H9 (cell line): ENCODE data around the gene MMP10. TPM values are rescaled to one million over a fixed set of nuclear protein-coding genes. Genes with fewer than 3 reads are reported as not detected.

Experiments
- DNase-seq: peaks from one replicate; pipeline ENCODE4 v3.0.0-alpha.2; 2017
- H2AFZ ChIP-seq: one replicate; pipeline ENCODE4 v1.6.1; 2013; ENCODE audit warnings: mild to moderate bottlenecking, low read length, control low read depth, moderate library complexity
- H2AK5ac ChIP-seq: 2 replicates; pipeline ENCODE4 v1.6.1; 2013; ENCODE audit warnings: low read length, control low read depth, mixed read lengths; ENCODE audit not compliant: insufficient read length
- H2BK120ac ChIP-seq: one replicate; pipeline ENCODE4 v1.6.1; 2013; ENCODE audit warnings: low read depth, mild to moderate bottlenecking, low read length, control low read depth, inconsistent platforms; ENCODE audit not compliant: poor library complexity, severe bottlenecking
- H2BK12ac ChIP-seq: 2 replicates; pipeline ENCODE4 v1.6.1; 2013; ENCODE audit warnings: low read length, control low read depth, mixed read lengths, low read depth; ENCODE audit not compliant: insufficient read length
- H2BK15ac ChIP-seq: 2 replicates; pipeline ENCODE4 v1.6.1; 2013; ENCODE audit warnings: low read depth, low read length, control low read depth
- H2BK20ac ChIP-seq: one replicate; pipeline ENCODE4 v1.6.1; 2013; ENCODE audit warnings: low read depth, mild to moderate bottlenecking, low read length, control low read depth, inconsistent platforms; ENCODE audit not compliant: poor library complexity, severe bottlenecking
- H2BK5ac ChIP-seq: 2 replicates; pipeline ENCODE4 v1.6.1; 2013; ENCODE audit warnings: low read length, control low read depth, mixed read lengths; ENCODE audit not compliant: insufficient read length
- H3K14ac ChIP-seq: 2 replicates; pipeline ENCODE4 v1.6.1; 2013; ENCODE audit warnings: low read length, control low read depth; ENCODE audit not compliant: insufficient read depth
- H3K18ac ChIP-seq: 2 replicates; pipeline ENCODE4 v1.6.1; 2013; ENCODE audit warnings: low read depth, mild to moderate bottlenecking, mixed read lengths, low read length, control low read depth; ENCODE audit not compliant: insufficient read length
- H3K23ac ChIP-seq: 2 replicates; pipeline ENCODE4 v1.6.1; 2013; ENCODE audit warnings: low read length, control low read depth, mixed read lengths, low read depth; ENCODE audit not compliant: insufficient read length
- H3K23me2 ChIP-seq: 2 replicates; pipeline ENCODE4 v1.6.1; 2013; ENCODE audit warnings: low read depth, mild to moderate bottlenecking, mixed read lengths, low read length, control low read depth; ENCODE audit not compliant: insufficient read length, poor library complexity, severe bottlenecking
- H3K27ac ChIP-seq: 2 replicates; pipeline ENCODE4 v1.5.1; 2013; ENCODE audit warnings: low read length, control low read depth, mixed read lengths, low read depth; ENCODE audit not compliant: insufficient read length
- H3K27me3 ChIP-seq: 2 replicates; pipeline ENCODE4 v1.6.1; 2013; ENCODE audit warnings: low read length, control low read depth, inconsistent platforms; ENCODE audit not compliant: insufficient read depth
- H3K4ac ChIP-seq: 2 replicates; pipeline ENCODE4 v1.6.1; 2013; ENCODE audit warnings: low read depth, mild to moderate bottlenecking, control low read depth, inconsistent platforms, low read length, moderate library complexity
- H3K4me1 ChIP-seq: 2 replicates; pipeline ENCODE4 v1.6.1; 2013; ENCODE audit warnings: low read length, control low read depth, inconsistent platforms; ENCODE audit not compliant: insufficient read depth
- H3K4me2 ChIP-seq: 2 replicates; pipeline ENCODE4 v1.6.1; 2013; ENCODE audit warnings: low read length, control low read depth, mixed read lengths; ENCODE audit not compliant: insufficient read length, insufficient read depth
- H3K56ac ChIP-seq: 2 replicates; pipeline ENCODE4 v1.6.1; 2013; ENCODE audit warnings: low read depth, mild to moderate bottlenecking, mixed read lengths, low read length, control low read depth; ENCODE audit not compliant: insufficient read length
- H3K79me1 ChIP-seq: 2 replicates; pipeline ENCODE4 v1.6.1; 2013; ENCODE audit warnings: low read depth, mild to moderate bottlenecking, moderate library complexity, low read length, control low read depth, inconsistent platforms; ENCODE audit not compliant: insufficient read depth, poor library complexity, severe bottlenecking
- H3K79me2 ChIP-seq: 2 replicates; pipeline ENCODE4 v1.6.1; 2013; ENCODE audit warnings: low read length, control low read depth, inconsistent platforms; ENCODE audit not compliant: insufficient read depth
- H3K9ac ChIP-seq: 2 replicates; pipeline ENCODE4 v1.6.1; 2013; ENCODE audit warnings: low read length, control low read depth, mixed read lengths; ENCODE audit not compliant: insufficient read length; ENCODE audit errors: extremely low read depth
- H3K9me3 ChIP-seq: one replicate; pipeline ENCODE4 v1.6.1; 2013; ENCODE audit warnings: low read depth, low read length, inconsistent platforms; ENCODE audit not compliant: control insufficient read depth
- H3T11ph ChIP-seq: one replicate; pipeline ENCODE4 v1.6.1; 2013; ENCODE audit warnings: mild to moderate bottlenecking, low read length, control low read depth, inconsistent platforms
- H4K20me1 ChIP-seq: one replicate; pipeline ENCODE4 v1.6.1; 2013; ENCODE audit not compliant: control insufficient read depth, insufficient read length, insufficient read depth
- H4K5ac ChIP-seq: 2 replicates; pipeline ENCODE4 v1.6.1; 2013; ENCODE audit warnings: low read depth, mild to moderate bottlenecking, mixed read lengths, low read length, control low read depth; ENCODE audit not compliant: insufficient read length
- H4K8ac ChIP-seq: replicated peaks from 2 replicates; pipeline ENCODE4 v1.6.1; 2013; ENCODE audit warnings: low read length, control low read depth, mixed read lengths, low read depth; ENCODE audit not compliant: insufficient read length
- H4K91ac ChIP-seq: 2 replicates; pipeline ENCODE4 v1.6.1; 2013; ENCODE audit warnings: low read depth, mild to moderate bottlenecking, moderate library complexity, mixed read lengths, low read length, control low read depth; ENCODE audit not compliant: insufficient read length
- H3K27ac Mint-ChIP-seq, 3 experiments: 2 replicates in 2 of 3; 3 replicates in 1 of 3; pipeline ENCODE4 v1.8.0; 2020 to 2021; ENCODE audit warnings: mixed read lengths in 3 of 3, mild to moderate bottlenecking in 1 of 3, moderate library complexity in 1 of 3
- H3K27me3 Mint-ChIP-seq: 2 replicates; pipeline ENCODE4 v1.8.0; 2021; ENCODE audit warnings: low read depth, mild to moderate bottlenecking, moderate library complexity, mixed read lengths
- H3K36me3 Mint-ChIP-seq, 3 experiments: 2 replicates in 2 of 3; 3 replicates in 1 of 3; pipeline ENCODE4 v1.8.0; 2020 to 2021; ENCODE audit warnings: low read depth in 3 of 3, mixed read lengths in 3 of 3; ENCODE audit not compliant: insufficient read depth in 1 of 3
- H3K4me1 Mint-ChIP-seq, 2 experiments: 2 replicates each; pipeline ENCODE4 v1.8.0; 2020; ENCODE audit warnings: mixed read lengths in 2 of 2
- H3K4me3 Mint-ChIP-seq, 2 experiments: 2 replicates in 1 of 2; 3 replicates in 1 of 2; pipeline ENCODE4 v1.8.0; 2020 to 2021; ENCODE audit warnings: mild to moderate bottlenecking in 2 of 2, mixed read lengths in 2 of 2, moderate library complexity in 1 of 2
- H3K9me3 Mint-ChIP-seq, 2 experiments: 2 replicates in 1 of 2; 3 replicates in 1 of 2; pipeline ENCODE4 v1.8.0; 2020; ENCODE audit warnings: mild to moderate bottlenecking in 2 of 2, mixed read lengths in 2 of 2, moderate library complexity in 1 of 2
- WGBS: extraction: QIAGEN DNeasy Blood & Tissue Kit; methylation state at CpG from one replicate; pipeline ENCODE4 v1.1.7; 2013; ENCODE audit warnings: missing lambda C conversion rate, low lambda C conversion rate, mixed read lengths; ENCODE audit not compliant: insufficient read length; ENCODE audit errors: extremely low coverage; 5-methylcytosine and 5-hydroxymethylcytosine counted together
- total RNA-seq: library from RNA; stranded (reverse); gene quantifications from 2 replicates; pipeline ENCODE4 v1.2.1, GENCODE V29; 2021
- TF ChIP-seq, protein P1 (sequence below): fragments of 200-600 bp; sonication (generic); conservative IDR thresholded peaks from 3 replicates; pipeline ENCODE4 v1.8.0; 2021; ENCODE audit warnings: antibody characterized with exemption, mild to moderate bottlenecking

The MMP10 gene
- total RNA-seq, 1 experiment from 2014 or later = not detected

DNA sequence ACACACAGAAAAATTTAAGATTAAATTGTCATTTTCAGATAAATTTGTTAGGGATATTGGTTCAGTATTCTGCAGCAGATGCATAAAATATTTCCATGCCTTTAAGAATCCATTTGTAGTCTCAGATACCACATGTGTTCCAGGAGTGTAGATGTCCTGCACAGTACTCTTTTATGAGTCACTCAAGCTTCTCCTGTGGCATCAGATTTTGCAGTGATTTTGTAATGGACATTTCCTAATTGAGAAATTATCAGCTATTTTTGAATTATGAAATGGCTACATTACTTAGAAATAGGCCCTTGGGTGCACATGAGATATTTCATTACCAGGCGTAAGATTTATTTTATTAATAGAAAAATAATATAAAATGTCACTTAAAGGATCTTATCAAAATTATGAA is 44.1 kb upstream of the MMP10 start:
- no CpG with 5 or more reads among the region's 1 CpG for WGBS
- H3K27me3 ChIP-seq = no peaks in the 10 kb centered on the region
- no peak overlapping the region for H3K4me3 Mint-ChIP-seq
- H2BK20ac ChIP-seq = no peak overlapping the region
- H3K18ac ChIP-seq = no peak overlapping the region
- H3K4me1 Mint-ChIP-seq = peaks cover 3% of the 10 kb centered on the region in 2 experiments; a peak in 3 of 4 replicates
- no peak overlapping the region for H4K91ac ChIP-seq
- H3K56ac ChIP-seq = no peak overlapping the region
- H3K4ac ChIP-seq = no peak overlapping the region
- H3K27ac ChIP-seq = no peak overlapping the region
- H3K27ac Mint-ChIP-seq = no peak overlapping the region
- H2BK15ac ChIP-seq = no peak overlapping the region
- no peaks in the 10 kb centered on the region for H3K23me2 ChIP-seq
- peaks cover 4% of the 10 kb centered on the region for H3K9me3 ChIP-seq
- no peak overlapping the region for H3K9ac ChIP-seq
- H4K8ac ChIP-seq = no peak overlapping the region
- H3K4me2 ChIP-seq = no peak overlapping the region
- no peak overlapping the region for H2BK12ac ChIP-seq
- H3K4me1 ChIP-seq = peaks cover under 1% of the 10 kb centered on the region; the same call in 1 of the 2 replicates
- H4K20me1 ChIP-seq = no peaks in the 10 kb centered on the region
- no peak overlapping the region for H2BK120ac ChIP-seq
- no peaks in the 10 kb centered on the region for H3K79me1 ChIP-seq
- H3K79me2 ChIP-seq = no peaks in the 10 kb centered on the region
- no peak for DNase-seq
- H2BK5ac ChIP-seq = no peak overlapping the region
- peaks cover 4 to 13% (median 5%) of the 10 kb centered on the region in 3 experiments; a peak in 5 of 7 replicates for H3K36me3 Mint-ChIP-seq
- no peak overlapping the region for H4K5ac ChIP-seq
- H2AFZ ChIP-seq = no peak overlapping the region
- no peak overlapping the region for H3K14ac ChIP-seq
- no peak overlapping the region for H2AK5ac ChIP-seq
- H3K9me3 Mint-ChIP-seq = peaks cover 16 to 20% of the 10 kb centered on the region in 2 experiments; a peak in 4 of 5 replicates
- no peak overlapping the region for H3T11ph ChIP-seq
- H3K27me3 Mint-ChIP-seq = no peaks in the 10 kb centered on the region; the same call in none of the 2 replicates
- TF ChIP-seq, protein P1, sequence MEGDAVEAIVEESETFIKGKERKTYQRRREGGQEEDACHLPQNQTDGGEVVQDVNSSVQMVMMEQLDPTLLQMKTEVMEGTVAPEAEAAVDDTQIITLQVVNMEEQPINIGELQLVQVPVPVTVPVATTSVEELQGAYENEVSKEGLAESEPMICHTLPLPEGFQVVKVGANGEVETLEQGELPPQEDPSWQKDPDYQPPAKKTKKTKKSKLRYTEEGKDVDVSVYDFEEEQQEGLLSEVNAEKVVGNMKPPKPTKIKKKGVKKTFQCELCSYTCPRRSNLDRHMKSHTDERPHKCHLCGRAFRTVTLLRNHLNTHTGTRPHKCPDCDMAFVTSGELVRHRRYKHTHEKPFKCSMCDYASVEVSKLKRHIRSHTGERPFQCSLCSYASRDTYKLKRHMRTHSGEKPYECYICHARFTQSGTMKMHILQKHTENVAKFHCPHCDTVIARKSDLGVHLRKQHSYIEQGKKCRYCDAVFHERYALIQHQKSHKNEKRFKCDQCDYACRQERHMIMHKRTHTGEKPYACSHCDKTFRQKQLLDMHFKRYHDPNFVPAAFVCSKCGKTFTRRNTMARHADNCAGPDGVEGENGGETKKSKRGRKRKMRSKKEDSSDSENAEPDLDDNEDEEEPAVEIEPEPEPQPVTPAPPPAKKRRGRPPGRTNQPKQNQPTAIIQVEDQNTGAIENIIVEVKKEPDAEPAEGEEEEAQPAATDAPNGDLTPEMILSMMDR = no peak
- H3K23ac ChIP-seq = no peak overlapping the region
